H1 (cell line): ENCODE measurements around the gene SLC35B4.

ENCODE experiments used
- GABPA ChIP-seq: IDR thresholded peaks from 2 replicates; pipeline ENCODE4 v1.6.1; 2011; ENCODE audit warnings: mild to moderate bottlenecking, low read length, moderate library complexity, borderline replicate concordance; ENCODE audit not compliant: insufficient read depth
- HDAC2 ChIP-seq, 2 experiments: fragments of 300-600 bp in 1 of 2; sonication (generic) in 1 of 2; IDR thresholded peaks; 2 replicates each; pipeline ENCODE4 v1.6.1; 2011 to 2012; ENCODE audit warnings: low read depth in 2 of 2, low read length in 2 of 2, mild to moderate bottlenecking in 2 of 2, moderate library complexity in 2 of 2, borderline replicate concordance in 1 of 2, inconsistent platforms in 1 of 2
- NANOG ChIP-seq: IDR thresholded peaks from 2 replicates; pipeline ENCODE4 v1.6.1; 2011; ENCODE audit warnings: low read length, low read depth, mild to moderate bottlenecking, inconsistent platforms; ENCODE audit not compliant: insufficient read depth, poor library complexity, severe bottlenecking
- POLR2A ChIP-seq, 2 experiments: IDR thresholded peaks; 1 replicate in 1 of 2; 2 replicates in 1 of 2; pipeline ENCODE4 v1.6.1; 2011; ENCODE audit warnings: low read depth in 2 of 2, low read length in 2 of 2, mild to moderate bottlenecking in 2 of 2; ENCODE audit errors: control extremely low read depth in 1 of 2
- POLR2AphosphoS5 ChIP-seq: IDR thresholded peaks from 2 replicates; pipeline ENCODE4 v1.6.1; 2011; ENCODE audit warnings: low read depth, low read length
- SIN3A ChIP-seq, 2 experiments: IDR thresholded peaks in 1 of 2; conservative IDR thresholded peaks in 1 of 2; 2 replicates each; pipeline ENCODE4 v1.6.1; 2011 to 2012; ENCODE audit warnings: low read length in 2 of 2, improper control_type of control experiment in 1 of 2, low read depth in 1 of 2, mild to moderate bottlenecking in 1 of 2
- SP1 ChIP-seq: IDR thresholded peaks from 2 replicates; pipeline ENCODE4 v1.6.1; 2011; ENCODE audit warnings: low read depth, low read length
- TAF1 ChIP-seq: IDR thresholded peaks from 2 replicates; pipeline ENCODE4 v1.6.1; 2011; ENCODE audit warnings: mild to moderate bottlenecking, low read depth, low read length
- TF ChIP-seq, protein P1 (sequence below), 3 experiments: IDR thresholded peaks; 1 replicate in 2 of 3; 2 replicates in 1 of 3; pipeline versions ENCODE4 v1.5.1 to v1.6.1; 2011; ENCODE audit warnings: low read length in 3 of 3, mild to moderate bottlenecking in 3 of 3, inconsistent platforms in 2 of 3, low read depth in 1 of 3, moderate library complexity in 1 of 3; ENCODE audit not compliant: insufficient read depth in 1 of 3; ENCODE audit errors: control extremely low read depth in 1 of 3
- TF ChIP-seq, protein P2 (sequence below): IDR thresholded peaks from 2 replicates; pipeline ENCODE4 v1.6.1; 2011; ENCODE audit warnings: low read depth, mild to moderate bottlenecking, low read length; ENCODE audit not compliant: insufficient read depth

DNA sequence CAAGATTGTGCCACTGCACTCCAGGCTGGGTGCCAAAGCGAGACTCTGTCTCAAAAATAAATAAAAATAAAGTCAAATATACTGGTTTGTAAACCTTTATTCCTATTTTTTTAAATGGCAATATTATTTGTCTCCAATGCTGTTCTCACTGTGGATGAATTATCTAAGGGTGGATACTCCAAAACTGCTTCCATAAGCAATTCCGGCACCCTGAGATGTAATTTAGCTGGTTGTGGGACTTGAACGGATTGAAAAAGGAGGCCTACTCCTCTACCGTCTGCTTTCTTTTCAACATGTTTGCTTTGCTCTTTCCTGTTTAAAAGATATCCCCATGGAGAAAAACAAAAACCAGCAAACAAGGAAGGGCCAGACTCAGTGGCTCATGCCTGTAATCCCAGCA lies 54.4 kb downstream of the SLC35B4 start:
- TF ChIP-seq, protein P1, sequence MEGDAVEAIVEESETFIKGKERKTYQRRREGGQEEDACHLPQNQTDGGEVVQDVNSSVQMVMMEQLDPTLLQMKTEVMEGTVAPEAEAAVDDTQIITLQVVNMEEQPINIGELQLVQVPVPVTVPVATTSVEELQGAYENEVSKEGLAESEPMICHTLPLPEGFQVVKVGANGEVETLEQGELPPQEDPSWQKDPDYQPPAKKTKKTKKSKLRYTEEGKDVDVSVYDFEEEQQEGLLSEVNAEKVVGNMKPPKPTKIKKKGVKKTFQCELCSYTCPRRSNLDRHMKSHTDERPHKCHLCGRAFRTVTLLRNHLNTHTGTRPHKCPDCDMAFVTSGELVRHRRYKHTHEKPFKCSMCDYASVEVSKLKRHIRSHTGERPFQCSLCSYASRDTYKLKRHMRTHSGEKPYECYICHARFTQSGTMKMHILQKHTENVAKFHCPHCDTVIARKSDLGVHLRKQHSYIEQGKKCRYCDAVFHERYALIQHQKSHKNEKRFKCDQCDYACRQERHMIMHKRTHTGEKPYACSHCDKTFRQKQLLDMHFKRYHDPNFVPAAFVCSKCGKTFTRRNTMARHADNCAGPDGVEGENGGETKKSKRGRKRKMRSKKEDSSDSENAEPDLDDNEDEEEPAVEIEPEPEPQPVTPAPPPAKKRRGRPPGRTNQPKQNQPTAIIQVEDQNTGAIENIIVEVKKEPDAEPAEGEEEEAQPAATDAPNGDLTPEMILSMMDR (IDR thresholded peaks at IDR 0.05; ENCODE audit: control extremely low read depth in 1 of 3, insufficient read depth in 1 of 3, low read depth in 1 of 3, low read length in 3 of 3) = no peak
- TF ChIP-seq, protein P2, sequence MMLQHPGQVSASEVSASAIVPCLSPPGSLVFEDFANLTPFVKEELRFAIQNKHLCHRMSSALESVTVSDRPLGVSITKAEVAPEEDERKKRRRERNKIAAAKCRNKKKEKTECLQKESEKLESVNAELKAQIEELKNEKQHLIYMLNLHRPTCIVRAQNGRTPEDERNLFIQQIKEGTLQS = no peak
- no peak for TF ChIP-seq SP1
- TF ChIP-seq SIN3A (conservative IDR thresholded peaks at IDR 0.05 in 1 of 2, IDR thresholded peaks at IDR 0.05 in 1 of 2; ENCODE audit: low read depth in 1 of 2, low read length in 2 of 2) = no peak
- no peak for TF ChIP-seq POLR2A (IDR thresholded peaks at IDR 0.05; ENCODE audit: control extremely low read depth in 1 of 2, low read depth in 2 of 2, low read length in 2 of 2)
- no peak for TF ChIP-seq TAF1
- TF ChIP-seq NANOG = no peak
- no peak for TF ChIP-seq POLR2AphosphoS5
- no peak for TF ChIP-seq HDAC2 (IDR thresholded peaks at IDR 0.05; ENCODE audit: borderline replicate concordance in 1 of 2, low read depth in 2 of 2, low read length in 2 of 2)
- TF ChIP-seq GABPA = no peak
